Frontal cortex (tissue), 4 donors: ENCODE measurements around the gene MYG1. TPM values are rescaled to one million over a fixed set of nuclear protein-coding genes. Genes with fewer than 3 reads are reported as not detected.
"Not testable (repeated sequence)": the region's sequence is repeated elsewhere in the genome, so short reads cannot be mapped to it uniquely, and the experiment has no call there.

Source experiments
- DNase-seq, 2 donors: peaks; one replicate each; pipeline ENCODE4 v3.0.0; 2012; ENCODE audit warnings: low spot score in 2 of 2
- FAIRE-seq: peaks from 2 replicates; lab custom pipeline; 2012; peaks lifted over from hg19 to GRCh38; lab: Jason Lieb, UNC
- total RNA-seq: library from RNA; depleted of rRNA; stranded (reverse); fragments of >200 nt; gene quantifications from one replicate; pipeline ENCODE4 v1.2.3, GENCODE V29; 2014
- donor health status: control.
- donor health status: control.
- donor health status: control.

MYG1 gene
- total RNA-seq, 1 donor from 2014 or later: 45.7 TPM

DNA sequence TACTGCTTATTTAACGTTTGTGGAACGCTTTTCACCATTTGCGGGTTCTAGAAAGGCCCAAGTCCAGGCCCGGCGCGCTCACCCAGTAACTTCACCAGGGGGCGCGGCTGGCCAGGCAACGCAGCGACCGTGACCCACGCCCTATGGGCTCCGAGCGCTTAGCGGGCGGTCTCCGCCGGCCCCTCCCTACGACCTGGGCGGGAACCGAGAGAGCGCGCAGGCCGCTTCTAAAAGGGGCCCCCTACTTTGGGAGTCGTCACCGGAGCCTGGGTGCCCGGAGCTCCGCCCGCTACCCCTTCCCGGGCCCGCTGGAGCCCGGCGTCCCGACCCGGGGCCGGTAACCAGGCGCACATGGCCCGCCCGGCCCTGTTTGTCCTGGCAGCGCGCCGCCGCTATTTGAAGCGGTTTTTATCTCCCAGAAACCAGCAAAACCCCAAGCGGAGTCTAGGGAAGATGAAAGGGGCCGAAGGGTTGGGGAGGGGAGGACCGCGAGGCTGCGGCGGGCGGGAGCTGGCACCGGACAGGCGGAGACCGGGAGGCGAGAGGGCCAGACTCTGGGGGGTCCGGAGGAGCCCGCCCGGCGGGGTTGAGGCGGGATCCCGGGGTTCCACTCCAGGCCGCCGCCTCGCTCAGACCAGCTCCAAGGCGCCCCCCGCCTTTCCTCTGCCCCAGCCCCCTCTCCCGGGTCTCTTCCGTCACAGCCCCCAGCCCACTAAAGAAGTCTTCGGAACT lies 25.4 kb downstream of the MYG1 start:
- peak; percentile 91 to 93 for DNase-seq
- no peak for FAIRE-seq

- peak; percentile 80 to 90 for DNase-seq
- FAIRE-seq: no peak
These were observed 26.1 kb downstream of the MYG1 start for GRCh38 chr12:53325511-53326061.

- no peak for DNase-seq
- no peak for FAIRE-seq
These were observed 27.1 kb downstream of the MYG1 start for GRCh38 chr12:53326460-53327185.

DNA sequence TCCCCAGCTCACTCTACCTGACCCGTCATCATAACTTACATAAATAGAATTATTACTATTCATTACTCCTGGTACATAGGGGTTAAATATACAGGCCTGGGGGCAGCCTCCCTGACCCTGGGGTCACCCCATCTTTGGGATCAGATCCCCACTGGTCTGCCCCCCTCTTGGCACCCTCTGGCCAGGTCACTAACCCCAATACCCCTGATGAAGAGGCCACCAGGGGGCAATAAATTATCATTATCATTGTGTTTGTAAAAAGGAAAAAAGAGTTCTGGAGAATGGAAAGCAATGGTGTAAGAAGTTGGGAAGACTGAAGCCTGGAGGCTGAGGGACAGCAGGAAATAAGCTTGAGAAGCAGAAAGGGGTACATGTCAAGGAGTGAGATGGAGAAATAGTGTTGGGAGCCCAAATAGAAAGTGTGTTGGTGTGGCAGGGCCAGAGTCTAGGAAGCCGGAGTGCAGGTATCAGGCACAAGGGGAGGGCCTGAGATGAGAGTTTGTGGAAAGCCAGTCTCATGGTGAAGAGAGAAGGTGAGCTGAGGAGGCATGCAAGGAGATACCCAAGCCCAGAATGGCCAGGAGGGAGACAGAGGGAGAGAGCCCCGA lies 28.0 kb downstream of the MYG1 start:
- DNase-seq: no peak

GRCh38 chr12:53328043-53328435 lies 28.5 kb downstream of the MYG1 start:
- no peak for FAIRE-seq
- no peak for DNase-seq

More for the DNA sequence above, 28.0 kb downstream of the MYG1 start:
- FAIRE-seq: no peak

- FAIRE-seq (no peak), DNase-seq (no peak)
These were observed 31.2 kb downstream of the MYG1 start for GRCh38 chr12:53330671-53331070.

DNA sequence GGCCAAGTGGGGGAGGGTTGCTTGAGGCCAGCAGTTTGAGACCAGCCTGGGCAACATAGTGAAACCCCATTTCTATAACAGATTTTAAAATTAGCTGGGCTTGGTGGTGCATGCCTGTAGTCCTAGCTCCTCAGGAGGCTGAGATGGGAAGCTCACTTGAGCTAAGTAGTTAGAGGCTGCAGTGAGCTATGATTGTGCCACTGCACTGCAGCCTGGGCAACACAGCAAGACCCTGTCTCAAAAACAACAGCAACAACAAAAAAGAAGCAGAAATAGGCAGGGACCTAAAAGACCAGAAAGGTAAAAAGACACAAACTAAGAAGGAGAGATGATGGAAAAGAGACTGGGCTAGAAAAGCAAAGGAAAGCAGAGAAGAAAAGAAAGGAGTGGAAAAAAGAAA lies 32.8 kb downstream of the MYG1 start:
- DNase-seq, FAIRE-seq: not testable (repeated sequence)

DNA sequence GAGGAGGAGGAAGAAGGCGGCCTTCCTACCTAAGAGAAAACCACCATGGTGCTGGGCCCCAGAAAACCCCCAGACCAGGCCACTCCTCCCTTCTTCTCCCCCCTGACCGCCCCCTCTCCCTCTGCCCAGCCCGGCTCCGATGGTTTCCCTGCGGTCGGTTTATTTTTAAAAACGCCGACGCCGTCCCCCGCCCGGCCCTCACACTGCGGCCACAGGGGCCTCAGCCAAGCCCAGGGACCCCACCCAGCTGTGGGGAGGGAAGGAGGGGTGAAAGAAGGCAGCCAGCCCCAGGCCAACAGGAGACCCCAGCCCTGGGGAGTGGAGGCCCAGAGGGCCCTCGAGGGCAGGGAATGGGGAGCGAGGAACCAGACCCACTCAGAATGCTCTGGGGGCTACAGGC lies 33.2 kb downstream of the MYG1 start:
- no peak for DNase-seq
- FAIRE-seq: no peak

GRCh38 chr12:53333289-53333688 lies 33.8 kb downstream of the MYG1 start:
- FAIRE-seq (no peak), DNase-seq (no peak)

- DNase-seq: no peak
- FAIRE-seq: no peak
These were observed 34.4 kb downstream of the MYG1 start for GRCh38 chr12:53333845-53334244.

GRCh38 chr12:53334822-53335221 lies 35.3 kb downstream of the MYG1 start:
- FAIRE-seq (no peak), DNase-seq (no peak)

DNA sequence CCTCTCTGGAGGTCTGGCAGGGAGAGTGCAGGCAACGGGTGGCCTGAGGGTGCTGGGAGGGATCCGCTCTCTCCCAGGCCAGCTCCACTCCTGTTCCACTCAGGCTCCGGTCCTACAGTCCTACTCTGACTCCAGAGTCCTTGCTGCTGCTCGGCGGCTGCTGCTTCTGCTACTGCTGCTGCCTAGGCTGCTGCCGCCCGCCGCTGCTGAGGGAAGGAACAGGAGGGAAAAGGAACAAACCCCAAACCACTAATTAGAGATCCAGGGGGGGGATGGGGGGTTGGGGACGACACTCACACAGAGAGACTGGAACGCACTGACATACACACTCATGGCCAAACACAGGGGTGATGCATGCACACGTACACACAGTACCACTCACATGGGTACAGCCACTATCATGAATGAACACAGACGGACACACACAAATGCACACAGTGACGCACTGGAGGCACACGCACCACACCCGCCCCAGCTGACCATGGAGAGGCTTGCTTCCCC lies 36.7 kb downstream of the MYG1 start, which contains the start of gene SP7:
Gene SP7, minus strand, starts transcription at position 174 of the 501 bp plus-strand sequence. CDS start 708 bp downstream, outside the sequence.
- no peak for FAIRE-seq
- DNase-seq: no peak

DNA sequence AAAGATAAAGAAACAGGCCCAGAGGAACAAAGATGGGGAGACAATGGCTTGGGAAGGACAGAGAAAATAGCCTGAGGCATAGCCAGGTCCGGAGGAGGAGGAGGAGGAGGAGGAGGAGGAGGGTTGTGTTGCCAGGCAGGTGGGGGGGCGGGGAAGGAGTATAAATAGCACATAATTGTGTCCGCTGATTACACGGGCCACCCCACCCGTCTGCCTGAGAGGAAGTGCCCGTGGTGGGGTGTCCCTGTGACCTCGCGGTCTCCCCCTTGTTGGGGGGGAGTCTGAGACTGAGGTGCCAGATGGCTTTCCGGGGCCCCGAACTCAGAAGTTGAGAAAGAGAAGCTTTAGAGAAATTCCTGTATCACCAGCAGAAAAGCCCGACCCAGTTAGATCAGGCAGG lies 38.5 kb downstream of the MYG1 start:
- FAIRE-seq: no peak

GRCh38 chr12:53338916-53339315 lies 39.4 kb downstream of the MYG1 start:
- FAIRE-seq: no peak
- DNase-seq: no peak

More for the DNA sequence above, 38.5 kb downstream of the MYG1 start:
- no peak for DNase-seq

DNA sequence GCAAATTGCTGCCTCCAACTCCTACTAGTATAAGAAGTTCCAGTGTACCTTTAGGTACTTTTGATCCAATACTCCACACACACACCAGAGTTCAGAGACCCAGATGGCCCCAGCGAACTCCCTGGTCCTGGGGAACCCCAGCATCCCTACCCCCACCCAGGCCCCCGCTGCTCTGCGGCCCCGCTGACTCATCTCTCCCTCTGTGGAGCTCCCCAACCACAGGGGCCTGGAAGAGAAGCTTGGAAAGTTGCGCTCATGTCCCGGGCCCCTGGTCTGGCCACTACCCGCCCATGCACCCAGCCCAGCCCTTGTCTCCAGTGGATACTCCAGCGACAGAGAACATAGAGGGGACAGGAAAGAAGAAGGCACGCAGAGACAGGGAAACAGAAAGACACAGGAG lies 40.9 kb downstream of the MYG1 start:
- no peak for FAIRE-seq

GRCh38 chr12:53343449-53343848 lies 44.0 kb downstream of the MYG1 start:
- FAIRE-seq: no peak
- DNase-seq: no peak

More for the DNA sequence above, 40.9 kb downstream of the MYG1 start:
- DNase-seq: no peak

- FAIRE-seq (no peak), DNase-seq (no peak)
These were observed 44.5 kb downstream of the MYG1 start for GRCh38 chr12:53343969-53344368.

DNA sequence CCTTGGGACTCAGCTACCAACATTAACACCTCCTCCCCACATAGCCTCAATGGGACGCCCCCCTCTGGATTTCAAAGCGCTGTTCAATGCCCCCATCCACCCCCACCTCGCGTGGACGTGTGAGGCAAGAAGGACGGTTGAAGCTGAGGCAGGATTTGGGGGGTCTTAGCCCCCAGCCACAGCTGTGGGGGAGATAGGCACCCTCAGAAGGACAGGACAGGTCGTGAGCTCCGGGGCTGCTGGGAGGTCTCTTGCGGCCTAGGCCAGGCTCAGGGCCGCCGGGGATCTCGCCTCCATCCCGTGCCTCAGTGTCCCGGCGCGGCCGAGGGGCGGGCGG lies 45.0 kb downstream of the MYG1 start:
- DNase-seq (no peak), FAIRE-seq (no peak)

GRCh38 chr12:53344824-53345485 lies 45.5 kb downstream of the MYG1 start:
- DNase-seq: peak; percentile 81 to 84
- FAIRE-seq: no peak
